Loucy (cell line): ENCODE data around the gene MAN1A2.

Experiments used
- CTCF ChIP-seq: fragments of 200-600 bp; sonication (generic); conservative IDR thresholded peaks from 2 replicates; pipeline ENCODE4 v1.5.1; 2014; ENCODE audit warnings: mild to moderate bottlenecking, antibody characterized with exemption, low read length
- EZH2phosphoT487 ChIP-seq: fragments of 200-600 bp; IDR thresholded peaks from 2 replicates; pipeline ENCODE4 v1.6.1; 2018; ENCODE audit warnings: antibody characterized with exemption, mild to moderate bottlenecking, moderate library complexity, borderline replicate concordance

GRCh38 chr1:117523111-117523510 lies 155.9 kb downstream of the MAN1A2 start:
- TF ChIP-seq CTCF (no peak), EZH2phosphoT487 (no peak)
